ENCODE measurements around the gene APBA3. TPM values are rescaled to one million over a fixed set of nuclear protein-coding genes. Genes with fewer than 3 reads are reported as not detected.
A peak's percentile ranks its signal among the peaks of the same experiment; 100 is the strongest.

Gene APBA3
- polyA plus RNA-seq, 4 donors = 13.1 to 20.8 (median 16.5) TPM

- Histone ChIP-seq H3K9me3 (ENCODE audit: control insufficient read depth in 2 of 2, insufficient read depth in 1 of 2, low read depth in 1 of 2, low read length in 1 of 2) (no peaks in the 10 kb centered on the region), H3K4me1 (ENCODE audit: control insufficient read depth in 3 of 3, insufficient read depth in 2 of 3, low read depth in 1 of 3, low read length in 2 of 3) (no peaks in the 10 kb centered on the region), H3K4me3 (ENCODE audit: low read depth in 1 of 3, low read length in 3 of 3) (no peak overlapping the region), H3K27ac (ENCODE audit: low read depth in 1 of 3, low read length in 2 of 3) (no peak overlapping the region), H3K36me3 (ENCODE audit: control insufficient read depth in 3 of 3, insufficient read depth in 2 of 3, low read depth in 1 of 3, low read length in 3 of 3) (no peaks in the 10 kb centered on the region), H3K27me3 (ENCODE audit: control insufficient read depth in 3 of 3, insufficient read depth in 3 of 3, low read length in 3 of 3) (peaks cover 0 to 25% (median 7%) of the 10 kb centered on the region in 3 donors)
- WGBS, 3 donors = 74 to 84% (median 79%) methylated on average over 10 to 13 of the region's 13 CpGs
- no peak for FAIRE-seq
- DNase-seq = no peak
These were observed 42.9 kb upstream of the APBA3 start for GRCh38 chr19:3804429-3804828.

- Histone ChIP-seq H3K36me3 (ENCODE audit: control insufficient read depth in 3 of 3, insufficient read depth in 2 of 3, low read depth in 1 of 3, low read length in 3 of 3) (no peaks in the 10 kb centered on the region), H3K27ac (ENCODE audit: low read depth in 1 of 3, low read length in 2 of 3) (no peak overlapping the region), H3K9me3 (ENCODE audit: control insufficient read depth in 2 of 2, insufficient read depth in 1 of 2, low read depth in 1 of 2, low read length in 1 of 2) (no peaks in the 10 kb centered on the region), H3K4me3 (ENCODE audit: low read depth in 1 of 3, low read length in 3 of 3) (no peak overlapping the region), H3K4me1 (ENCODE audit: control insufficient read depth in 3 of 3, insufficient read depth in 2 of 3, low read depth in 1 of 3, low read length in 2 of 3) (no peaks in the 10 kb centered on the region), H3K27me3 (ENCODE audit: control insufficient read depth in 3 of 3, insufficient read depth in 3 of 3, low read length in 3 of 3) (peaks cover 0 to 25% (median 7%) of the 10 kb centered on the region in 3 donors)
- WGBS, 3 donors = 73 to 75% (median 74%) methylated on average over 10 of the region's 10 CpGs
- DNase-seq = no peak
- no peak for FAIRE-seq
These were observed 42.5 kb upstream of the APBA3 start for GRCh38 chr19:3803986-3804385.

DNA sequence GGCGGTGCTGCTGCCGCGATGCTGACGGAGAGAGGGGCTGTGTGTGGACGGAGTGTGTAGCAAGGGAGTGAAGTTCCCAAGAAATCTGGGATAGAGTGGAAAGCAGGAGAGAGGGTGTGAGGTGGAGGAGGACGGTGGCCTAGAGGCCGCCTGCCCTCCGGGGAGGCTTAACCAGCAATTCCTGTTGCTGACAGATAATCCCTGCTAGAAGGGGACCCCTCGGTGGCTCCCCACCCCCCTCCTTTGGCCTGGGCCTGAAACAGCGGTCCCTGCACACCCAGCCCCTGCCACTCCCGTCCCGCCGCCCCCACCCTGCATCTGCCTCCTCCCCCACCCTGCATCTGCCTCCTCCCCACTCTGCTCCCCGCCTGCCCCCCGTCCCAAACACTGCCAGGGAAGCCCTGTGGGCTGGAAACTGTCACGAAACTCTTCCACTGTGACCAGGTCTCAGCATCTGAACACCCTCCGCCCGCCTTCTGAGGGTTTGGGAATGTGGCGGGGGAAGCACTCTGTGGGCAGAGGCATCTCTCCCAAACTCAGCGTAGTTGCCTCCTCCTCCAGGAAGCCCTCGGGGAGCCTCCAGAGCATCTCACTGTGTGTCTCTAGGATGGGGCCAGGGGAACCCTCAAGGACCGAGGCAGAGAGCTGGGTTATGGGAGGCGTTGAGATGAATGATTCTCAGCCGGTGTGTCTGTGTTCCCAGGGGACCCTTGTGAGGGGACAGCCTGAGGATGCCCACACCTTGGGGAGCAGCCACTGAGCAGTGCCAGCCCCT is 41.8 kb upstream of the APBA3 start:
- Histone ChIP-seq H3K4me1 (ENCODE audit: control insufficient read depth in 3 of 3, insufficient read depth in 2 of 3, low read depth in 1 of 3, low read length in 2 of 3) (no peaks in the 10 kb centered on the region), H3K27ac (ENCODE audit: low read depth in 1 of 3, low read length in 2 of 3) (no peak overlapping the region), H3K9me3 (ENCODE audit: control insufficient read depth in 2 of 2, insufficient read depth in 1 of 2, low read depth in 1 of 2, low read length in 1 of 2) (no peaks in the 10 kb centered on the region), H3K27me3 (ENCODE audit: control insufficient read depth in 3 of 3, insufficient read depth in 3 of 3, low read length in 3 of 3) (peaks cover 0 to 25% (median 7%) of the 10 kb centered on the region in 3 donors), H3K36me3 (ENCODE audit: control insufficient read depth in 3 of 3, insufficient read depth in 2 of 3, low read depth in 1 of 3, low read length in 3 of 3) (no peaks in the 10 kb centered on the region), H3K4me3 (ENCODE audit: low read depth in 1 of 3, low read length in 3 of 3) (no peak overlapping the region)
- DNase-seq (no peak), FAIRE-seq (no peak)
- whole genome bisulfite sequencing, 3 donors = 75 to 87% (median 76%) methylated on average over 19 to 24 of the region's 24 CpGs

DNA sequence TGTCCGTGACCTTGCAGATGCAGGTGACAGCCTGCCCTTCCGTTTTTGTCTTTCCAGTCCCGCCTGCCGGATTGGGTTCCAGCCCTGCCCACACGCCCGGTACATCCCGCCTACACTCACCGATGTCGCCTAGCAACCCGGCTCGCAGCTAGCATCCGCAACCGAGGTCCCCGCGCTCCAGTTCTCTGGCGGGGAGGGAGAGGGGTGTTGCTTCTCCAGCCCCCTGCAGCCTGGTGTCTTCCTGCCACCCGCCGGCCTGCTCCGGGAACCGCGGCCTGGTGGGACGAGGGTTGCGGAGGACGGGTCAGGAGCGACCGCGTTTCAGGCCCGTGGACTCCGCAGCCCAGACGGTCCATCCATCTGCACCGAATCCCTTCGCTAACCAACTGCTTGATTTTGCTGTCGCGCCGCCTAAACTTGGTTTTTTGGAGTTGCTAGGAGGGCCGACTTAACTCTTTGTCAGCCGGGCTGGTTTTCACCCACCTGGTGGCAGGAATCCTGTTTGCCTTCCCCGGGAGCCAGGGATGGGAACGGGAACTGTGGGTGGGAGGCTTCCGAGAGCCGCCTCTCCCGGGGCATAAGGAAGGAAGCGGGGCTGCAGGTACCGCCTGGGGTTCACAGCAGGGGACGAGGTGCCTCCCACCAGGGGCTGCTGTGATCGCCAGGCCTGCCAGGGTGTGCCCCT is 40.1 kb upstream of the APBA3 start:
- Histone ChIP-seq H3K4me3 (ENCODE audit: low read depth in 1 of 3, low read length in 3 of 3) (no peak overlapping the region), H3K36me3 (ENCODE audit: control insufficient read depth in 3 of 3, insufficient read depth in 2 of 3, low read depth in 1 of 3, low read length in 3 of 3) (no peaks in the 10 kb centered on the region), H3K27ac (ENCODE audit: low read depth in 1 of 3, low read length in 2 of 3) (no peak overlapping the region), H3K4me1 (ENCODE audit: control insufficient read depth in 3 of 3, insufficient read depth in 2 of 3, low read depth in 1 of 3, low read length in 2 of 3) (no peaks in the 10 kb centered on the region), H3K27me3 (ENCODE audit: control insufficient read depth in 3 of 3, insufficient read depth in 3 of 3, low read length in 3 of 3) (peaks cover 0 to 25% (median 7%) of the 10 kb centered on the region in 3 donors), H3K9me3 (ENCODE audit: control insufficient read depth in 2 of 2, insufficient read depth in 1 of 2, low read depth in 1 of 2, low read length in 1 of 2) (peaks cover 0 to 4% of the 10 kb centered on the region in 2 donors)
- 4 to 10% (median 4%) methylated on average over 41 to 46 of the region's 46 CpGs for WGBS, 3 donors
- DNase-seq (peak in 1 of 2 donors; percentile 23), FAIRE-seq (no peak)

- WGBS, 3 donors = 34 to 42% (median 39%) methylated on average over 21 of the region's 21 CpGs
- peaks cover 0 to 6% of the 10 kb centered on the region in 2 donors for H3K9me3 ChIP-seq (ENCODE audit: control insufficient read depth in 2 of 2, insufficient read depth in 1 of 2, low read depth in 1 of 2, low read length in 1 of 2)
- H3K27me3 ChIP-seq (ENCODE audit: control insufficient read depth in 3 of 3, insufficient read depth in 3 of 3, low read length in 3 of 3) = peaks cover 0 to 25% (median 9%) of the 10 kb centered on the region in 3 donors
- DNase-seq (no peak), FAIRE-seq (no peak)
- no peak overlapping the region for H3K4me3 ChIP-seq (ENCODE audit: low read depth in 1 of 3, low read length in 3 of 3)
- H3K36me3 ChIP-seq (ENCODE audit: control insufficient read depth in 3 of 3, insufficient read depth in 2 of 3, low read depth in 1 of 3, low read length in 3 of 3) = no peaks in the 10 kb centered on the region
- no peak overlapping the region for H3K27ac ChIP-seq (ENCODE audit: low read depth in 1 of 3, low read length in 2 of 3)
- H3K4me1 ChIP-seq (ENCODE audit: control insufficient read depth in 3 of 3, insufficient read depth in 2 of 3, low read depth in 1 of 3, low read length in 2 of 3) = no peaks in the 10 kb centered on the region
These were observed 39.5 kb upstream of the APBA3 start for GRCh38 chr19:3800996-3801395.

- no peak overlapping the region for H3K27ac ChIP-seq (ENCODE audit: low read depth in 1 of 3, low read length in 2 of 3)
- H3K4me1 ChIP-seq (ENCODE audit: control insufficient read depth in 3 of 3, insufficient read depth in 2 of 3, low read depth in 1 of 3, low read length in 2 of 3) = no peaks in the 10 kb centered on the region
- H3K9me3 ChIP-seq (ENCODE audit: control insufficient read depth in 2 of 2, insufficient read depth in 1 of 2, low read depth in 1 of 2, low read length in 1 of 2) = peaks cover 0 to 6% of the 10 kb centered on the region in 2 donors
- H3K4me3 ChIP-seq (ENCODE audit: low read depth in 1 of 3, low read length in 3 of 3) = no peak overlapping the region
- no peaks in the 10 kb centered on the region for H3K36me3 ChIP-seq (ENCODE audit: control insufficient read depth in 3 of 3, insufficient read depth in 2 of 3, low read depth in 1 of 3, low read length in 3 of 3)
- no peak for FAIRE-seq
- peak in 1 of 2 donors; percentile 37 for DNase-seq
- 56 to 64% (median 58%) methylated on average over 6 of the region's 6 CpGs for WGBS, 3 donors
- H3K27me3 ChIP-seq (ENCODE audit: control insufficient read depth in 3 of 3, insufficient read depth in 3 of 3, low read length in 3 of 3) = peaks cover 0 to 20% (median 9%) of the 10 kb centered on the region in 3 donors
These were observed 36.6 kb upstream of the APBA3 start for GRCh38 chr19:3798137-3798536.

DNA sequence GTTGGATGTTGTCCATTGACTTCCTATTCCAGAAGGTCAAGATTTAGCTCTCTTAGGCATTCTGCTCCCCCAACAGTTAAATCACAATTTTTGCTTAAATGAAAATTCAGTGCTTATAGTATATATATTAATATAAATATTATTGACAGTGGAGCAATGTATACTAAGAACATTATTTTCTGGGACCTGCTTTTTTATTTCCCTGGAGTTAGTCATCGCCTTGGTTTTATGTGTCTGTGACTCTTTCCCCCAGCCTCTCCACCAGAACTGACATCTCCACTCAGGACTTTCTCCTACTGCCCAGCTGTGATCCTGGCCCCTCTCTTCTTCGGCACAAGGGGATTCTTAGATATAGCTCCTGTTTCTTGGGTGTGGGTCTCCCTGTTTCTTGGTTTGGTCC is 34.9 kb upstream of the APBA3 start:
- H3K4me3 ChIP-seq (ENCODE audit: low read depth in 1 of 3, low read length in 3 of 3) = no peak overlapping the region
- FAIRE-seq (no peak), DNase-seq (no peak)
- WGBS, 3 donors = 91 to 98% (median 92%) methylated on average over 2 of the region's 2 CpGs
- H3K9me3 ChIP-seq (ENCODE audit: control insufficient read depth in 2 of 2, insufficient read depth in 1 of 2, low read depth in 1 of 2, low read length in 1 of 2) = peaks cover 0 to 6% of the 10 kb centered on the region in 2 donors
- H3K27ac ChIP-seq (ENCODE audit: low read depth in 1 of 3, low read length in 2 of 3) = no peak overlapping the region
- no peaks in the 10 kb centered on the region for H3K4me1 ChIP-seq (ENCODE audit: control insufficient read depth in 3 of 3, insufficient read depth in 2 of 3, low read depth in 1 of 3, low read length in 2 of 3)
- H3K27me3 ChIP-seq (ENCODE audit: control insufficient read depth in 3 of 3, insufficient read depth in 3 of 3, low read length in 3 of 3) = peaks cover 0 to 8% (median 4%) of the 10 kb centered on the region in 3 donors
- H3K36me3 ChIP-seq (ENCODE audit: control insufficient read depth in 3 of 3, insufficient read depth in 2 of 3, low read depth in 1 of 3, low read length in 3 of 3) = no peaks in the 10 kb centered on the region

DNA sequence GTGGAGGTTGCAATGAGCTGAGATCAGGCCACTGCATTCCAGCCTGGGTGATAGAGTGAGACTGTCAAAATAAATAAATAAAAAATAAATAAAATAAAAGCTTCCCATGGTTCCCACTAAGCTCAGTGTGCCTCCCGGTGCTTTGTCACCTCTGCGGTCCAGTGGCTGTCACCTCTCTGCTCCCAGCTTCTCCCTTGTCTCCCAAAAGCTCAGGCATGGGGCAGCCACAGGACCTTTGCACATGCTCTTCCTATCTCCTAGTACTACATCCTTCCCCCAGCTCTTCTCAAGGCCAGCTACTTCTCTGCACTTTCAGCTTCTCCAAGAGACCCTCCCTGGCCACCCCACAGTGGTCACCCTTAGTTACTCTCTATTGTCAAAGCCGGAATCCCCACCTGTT is 32.3 kb upstream of the APBA3 start:
- Histone ChIP-seq H3K27ac (ENCODE audit: low read depth in 1 of 3, low read length in 2 of 3) (no peak overlapping the region), H3K36me3 (ENCODE audit: control insufficient read depth in 3 of 3, insufficient read depth in 2 of 3, low read depth in 1 of 3, low read length in 3 of 3) (no peaks in the 10 kb centered on the region), H3K4me1 (ENCODE audit: control insufficient read depth in 3 of 3, insufficient read depth in 2 of 3, low read depth in 1 of 3, low read length in 2 of 3) (no peaks in the 10 kb centered on the region), H3K9me3 (ENCODE audit: control insufficient read depth in 2 of 2, insufficient read depth in 1 of 2, low read depth in 1 of 2, low read length in 1 of 2) (peaks cover 0 to 6% of the 10 kb centered on the region in 2 donors), H3K4me3 (ENCODE audit: low read depth in 1 of 3, low read length in 3 of 3) (no peak overlapping the region), H3K27me3 (ENCODE audit: control insufficient read depth in 3 of 3, insufficient read depth in 3 of 3, low read length in 3 of 3) (peaks cover 0 to 7% (median 3%) of the 10 kb centered on the region in 3 donors)
- WGBS, 3 donors = 93 to 96% (median 96%) methylated on average over 3 of the region's 3 CpGs
- no peak for FAIRE-seq
- DNase-seq = no peak
